H1 (cell line): ENCODE data around the gene TMEM220. TPM values are rescaled to one million over a fixed set of nuclear protein-coding genes. Genes with fewer than 3 reads are reported as not detected.

ENCODE experiments used
- HDAC2 ChIP-seq, 2 experiments: fragments of 300-600 bp in 1 of 2; sonication (generic) in 1 of 2; IDR thresholded peaks; 2 replicates each; pipeline ENCODE4 v1.6.1; 2011 to 2012; ENCODE audit warnings: low read depth in 2 of 2, low read length in 2 of 2, mild to moderate bottlenecking in 2 of 2, moderate library complexity in 2 of 2, borderline replicate concordance in 1 of 2, inconsistent platforms in 1 of 2
- PHF8 ChIP-seq: fragments of 200-600 bp; sonication (generic); conservative IDR thresholded peaks from 2 replicates; pipeline ENCODE4 v1.7.1; 2012; ENCODE audit warnings: low read depth, mild to moderate bottlenecking, inconsistent platforms, low read length, moderate library complexity
- RBBP5 ChIP-seq: IDR thresholded peaks from 2 replicates; pipeline ENCODE4 v1.7.1; 2012; ENCODE audit warnings: low read depth, mild to moderate bottlenecking, inconsistent platforms, low read length, moderate library complexity, borderline replicate concordance
- RXRA ChIP-seq: IDR thresholded peaks from 2 replicates; pipeline ENCODE4 v1.6.1; 2011; ENCODE audit warnings: low read depth, mild to moderate bottlenecking, low read length, moderate library complexity; ENCODE audit not compliant: insufficient read depth
- TCF12 ChIP-seq: IDR thresholded peaks from 2 replicates; pipeline ENCODE4 v1.6.1; 2011; ENCODE audit warnings: low read depth, mild to moderate bottlenecking, low read length
- polyA plus RNA-seq, 7 experiments: library from polyadenylated mRNA; depleted of rRNA in 3 of 7; stranded (reverse) in 5 of 7; unstranded in 2 of 7; fragments of >200 nt in 5 of 7; fragments of 200-250 nt in 2 of 7; gene quantifications; 1 replicate in 5 of 7; 2 replicates in 1 of 7; 4 replicates in 1 of 7; pipeline versions ENCODE4 v1.2.1 to v1.2.3, GENCODE V29; 2011 to 2013; ENCODE audit warnings: missing spikeins in 2 of 7, mixed read lengths in 2 of 7
- total RNA-seq: library from RNA; stranded (reverse); fragmentation: NEBNext Ultra II Directional; extraction: Animal tissue kit (Norgen Biotek cat#: 25700); gene quantifications from 2 replicates; pipeline ENCODE4 v1.2.1, GENCODE V29; 2021

Gene TMEM220
- total and polyA plus RNA-seq, 2 of the 8 experiments (the other 6 are each of a cell fraction or from before 2014, with no cell fraction given): 3.8 to 4.1 TPM

DNA sequence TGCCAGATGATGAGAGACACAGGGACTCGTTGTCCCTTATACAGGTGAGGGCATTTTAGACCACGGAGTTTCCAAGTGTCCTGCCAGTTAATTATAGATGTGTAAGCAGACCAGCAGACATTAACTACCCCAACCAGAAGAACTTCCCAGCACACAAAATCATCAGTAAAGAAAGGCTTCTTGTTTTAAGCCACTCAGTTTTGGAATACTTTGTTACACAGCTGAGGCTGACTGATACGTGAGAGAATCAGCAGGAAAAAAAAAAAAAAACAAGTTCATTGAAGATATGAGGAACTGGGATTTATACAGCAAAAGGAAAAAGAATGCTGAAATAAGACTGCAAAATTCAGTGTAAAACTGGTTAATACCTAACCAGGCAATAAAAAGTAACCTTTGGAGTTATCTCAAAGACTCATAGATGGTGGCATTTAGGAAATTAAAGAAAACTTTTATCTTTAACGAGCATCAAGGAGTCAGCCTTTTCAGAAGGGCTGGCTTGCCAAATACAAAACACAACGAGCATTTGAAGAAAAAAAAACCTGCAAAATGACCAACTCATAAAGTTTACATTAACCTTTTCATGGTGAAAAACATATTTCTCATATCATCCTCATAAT lies 46.0 kb upstream of the TMEM220 start (continued):
- TF ChIP-seq RBBP5 (no peak), RXRA (no peak), PHF8 (no peak), HDAC2 (IDR thresholded peaks at IDR 0.05; ENCODE audit: borderline replicate concordance in 1 of 2, low read depth in 2 of 2, low read length in 2 of 2) (no peak), TCF12 (no peak)
